ENCODE results near the gene NKIRAS1.
"Not testable (repeated sequence)": the region's sequence is repeated elsewhere in the genome, so short reads cannot be mapped to it uniquely, and the experiment has no call there.

The NKIRAS1 gene

GRCh38 chr3:23938688-23939087 lies 21.9 kb upstream of the NKIRAS1 start:
- DNase-seq = no peak

- no peak for DNase-seq
Observed at GRCh38 chr3:23937296-23937695, 20.5 kb upstream of the NKIRAS1 start.

- no peak for DNase-seq
Observed at GRCh38 chr3:23934253-23934652, 17.5 kb upstream of the NKIRAS1 start.

GRCh38 chr3:23932571-23932970 lies 15.8 kb upstream of the NKIRAS1 start:
- no peak for DNase-seq

- no peak for DNase-seq
Observed at GRCh38 chr3:23931597-23931996, 14.8 kb upstream of the NKIRAS1 start.

GRCh38 chr3:23928524-23928923 lies 11.7 kb upstream of the NKIRAS1 start:
- no peak for DNase-seq

- no peak for DNase-seq
Observed at GRCh38 chr3:23926736-23927135, 9.9 kb upstream of the NKIRAS1 start.

GRCh38 chr3:23926246-23926645 lies 9.5 kb upstream of the NKIRAS1 start:
- no peak for DNase-seq

GRCh38 chr3:23923786-23924185 lies 7.0 kb upstream of the NKIRAS1 start:
- DNase-seq = no peak

- no peak for DNase-seq
Observed at GRCh38 chr3:23921052-23921511, 4.3 kb upstream of the NKIRAS1 start.

GRCh38 chr3:23920151-23920655 lies 3.4 kb upstream of the NKIRAS1 start:
- DNase-seq = no peak

- no peak for DNase-seq
Observed at GRCh38 chr3:23919628-23920027, 2.8 kb upstream of the NKIRAS1 start.

GRCh38 chr3:23918331-23918730 lies 1.5 kb upstream of the NKIRAS1 start:
- not testable (repeated sequence) for DNase-seq

GRCh38 chr3:23917679-23918303 lies 1.0 kb upstream of the NKIRAS1 start:
- DNase-seq = not testable (repeated sequence)

GRCh38 chr3:23916152-23916885 lies 471 bp downstream of the NKIRAS1 start:
- no peak for DNase-seq

- no peak for DNase-seq
Observed at GRCh38 chr3:23915537-23916108, 1.2 kb downstream of the NKIRAS1 start.

- DNase-seq = no peak
Observed at GRCh38 chr3:23913873-23914743, 2.7 kb downstream of the NKIRAS1 start.

- DNase-seq = no peak
Observed at GRCh38 chr3:23913182-23913581, 3.6 kb downstream of the NKIRAS1 start.

- DNase-seq = not testable (repeated sequence)
Observed at GRCh38 chr3:23912335-23912734, 4.5 kb downstream of the NKIRAS1 start.

- no peak for DNase-seq
Observed at GRCh38 chr3:23911397-23911796, 5.4 kb downstream of the NKIRAS1 start.

GRCh38 chr3:23909341-23909740 lies 7.4 kb downstream of the NKIRAS1 start:
- DNase-seq = no peak

- DNase-seq = no peak
Observed at GRCh38 chr3:23904545-23904944, 12.2 kb downstream of the NKIRAS1 start.

GRCh38 chr3:23900744-23901143 lies 16.0 kb downstream of the NKIRAS1 start:
- no peak for DNase-seq
